Measurements from ENCODE around the gene TES. TPM values are rescaled to one million over a fixed set of nuclear protein-coding genes. Genes with fewer than 3 reads are reported as not detected.

TES gene
- total and polyA plus RNA-seq, 2 experiments from 2014 or later: 37.3 to 38.3 TPM

DNA sequence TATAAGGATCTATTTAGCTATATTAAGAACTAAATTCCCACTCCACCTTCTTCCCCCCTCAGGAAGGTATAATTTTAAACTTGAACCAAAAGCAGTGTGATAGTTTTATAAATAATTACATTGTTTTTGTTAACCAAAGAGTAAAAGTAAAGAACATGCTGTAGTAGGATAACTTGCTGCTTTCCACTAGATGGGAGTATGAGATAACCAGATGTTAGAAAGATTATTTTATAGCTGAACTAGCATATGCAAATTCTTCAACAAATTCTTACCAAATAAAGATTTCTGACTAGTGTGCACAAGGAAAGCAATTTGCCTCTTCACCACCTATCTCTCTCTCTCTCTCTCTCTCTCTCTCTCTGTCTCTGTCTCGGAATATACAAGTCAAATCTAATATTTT, 31.8 kb downstream of the TES start (continued):
- TF ChIP-seq, protein P1, sequence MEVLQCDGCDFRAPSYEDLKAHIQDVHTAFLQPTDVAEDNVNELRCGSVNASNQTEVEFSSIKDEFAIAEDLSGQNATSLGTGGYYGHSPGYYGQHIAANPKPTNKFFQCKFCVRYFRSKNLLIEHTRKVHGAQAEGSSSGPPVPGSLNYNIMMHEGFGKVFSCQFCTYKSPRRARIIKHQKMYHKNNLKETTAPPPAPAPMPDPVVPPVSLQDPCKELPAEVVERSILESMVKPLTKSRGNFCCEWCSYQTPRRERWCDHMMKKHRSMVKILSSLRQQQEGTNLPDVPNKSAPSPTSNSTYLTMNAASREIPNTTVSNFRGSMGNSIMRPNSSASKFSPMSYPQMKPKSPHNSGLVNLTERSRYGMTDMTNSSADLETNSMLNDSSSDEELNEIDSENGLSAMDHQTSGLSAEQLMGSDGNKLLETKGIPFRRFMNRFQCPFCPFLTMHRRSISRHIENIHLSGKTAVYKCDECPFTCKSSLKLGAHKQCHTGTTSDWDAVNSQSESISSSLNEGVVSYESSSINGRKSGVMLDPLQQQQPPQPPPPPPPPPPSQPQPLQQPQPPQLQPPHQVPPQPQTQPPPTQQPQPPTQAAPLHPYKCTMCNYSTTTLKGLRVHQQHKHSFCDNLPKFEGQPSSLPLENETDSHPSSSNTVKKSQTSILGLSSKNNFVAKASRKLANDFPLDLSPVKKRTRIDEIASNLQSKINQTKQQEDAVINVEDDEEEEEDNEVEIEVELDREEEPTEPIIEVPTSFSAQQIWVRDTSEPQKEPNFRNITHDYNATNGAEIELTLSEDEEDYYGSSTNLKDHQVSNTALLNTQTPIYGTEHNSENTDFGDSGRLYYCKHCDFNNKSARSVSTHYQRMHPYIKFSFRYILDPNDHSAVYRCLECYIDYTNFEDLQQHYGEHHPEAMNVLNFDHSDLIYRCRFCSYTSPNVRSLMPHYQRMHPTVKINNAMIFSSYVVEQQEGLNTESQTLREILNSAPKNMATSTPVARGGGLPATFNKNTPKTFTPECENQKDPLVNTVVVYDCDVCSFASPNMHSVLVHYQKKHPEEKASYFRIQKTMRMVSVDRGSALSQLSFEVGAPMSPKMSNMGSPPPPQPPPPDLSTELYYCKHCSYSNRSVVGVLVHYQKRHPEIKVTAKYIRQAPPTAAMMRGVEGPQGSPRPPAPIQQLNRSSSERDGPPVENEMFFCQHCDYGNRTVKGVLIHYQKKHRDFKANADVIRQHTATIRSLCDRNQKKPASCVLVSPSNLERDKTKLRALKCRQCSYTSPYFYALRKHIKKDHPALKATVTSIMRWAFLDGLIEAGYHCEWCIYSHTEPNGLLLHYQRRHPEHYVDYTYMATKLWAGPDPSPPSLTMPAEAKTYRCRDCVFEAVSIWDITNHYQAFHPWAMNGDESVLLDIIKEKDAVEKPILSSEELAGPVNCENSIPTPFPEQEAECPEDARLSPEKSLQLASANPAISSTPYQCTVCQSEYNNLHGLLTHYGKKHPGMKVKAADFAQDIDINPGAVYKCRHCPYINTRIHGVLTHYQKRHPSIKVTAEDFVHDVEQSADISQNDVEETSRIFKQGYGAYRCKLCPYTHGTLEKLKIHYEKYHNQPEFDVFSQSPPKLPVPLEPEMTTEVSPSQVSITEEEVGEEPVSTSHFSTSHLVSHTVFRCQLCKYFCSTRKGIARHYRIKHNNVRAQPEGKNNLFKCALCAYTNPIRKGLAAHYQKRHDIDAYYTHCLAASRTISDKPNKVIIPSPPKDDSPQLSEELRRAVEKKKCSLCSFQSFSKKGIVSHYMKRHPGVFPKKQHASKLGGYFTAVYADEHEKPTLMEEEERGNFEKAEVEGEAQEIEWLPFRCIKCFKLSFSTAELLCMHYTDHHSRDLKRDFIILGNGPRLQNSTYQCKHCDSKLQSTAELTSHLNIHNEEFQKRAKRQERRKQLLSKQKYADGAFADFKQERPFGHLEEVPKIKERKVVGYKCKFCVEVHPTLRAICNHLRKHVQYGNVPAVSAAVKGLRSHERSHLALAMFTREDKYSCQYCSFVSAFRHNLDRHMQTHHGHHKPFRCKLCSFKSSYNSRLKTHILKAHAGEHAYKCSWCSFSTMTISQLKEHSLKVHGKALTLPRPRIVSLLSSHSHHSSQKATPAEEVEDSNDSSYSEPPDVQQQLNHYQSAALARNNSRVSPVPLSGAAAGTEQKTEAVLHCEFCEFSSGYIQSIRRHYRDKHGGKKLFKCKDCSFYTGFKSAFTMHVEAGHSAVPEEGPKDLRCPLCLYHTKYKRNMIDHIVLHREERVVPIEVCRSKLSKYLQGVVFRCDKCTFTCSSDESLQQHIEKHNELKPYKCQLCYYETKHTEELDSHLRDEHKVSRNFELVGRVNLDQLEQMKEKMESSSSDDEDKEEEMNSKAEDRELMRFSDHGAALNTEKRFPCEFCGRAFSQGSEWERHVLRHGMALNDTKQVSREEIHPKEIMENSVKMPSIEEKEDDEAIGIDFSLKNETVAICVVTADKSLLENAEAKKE (CRISPR knock-in tag; IDR thresholded peaks at IDR 0.05): no peak
- TF ChIP-seq POLR2AphosphoS5 (IDR thresholded peaks at IDR 0.05; ENCODE audit: low read depth): no peak
- no peak for TF ChIP-seq NANOG (IDR thresholded peaks at IDR 0.05; ENCODE audit: borderline replicate concordance)
- TF ChIP-seq, protein P2, sequence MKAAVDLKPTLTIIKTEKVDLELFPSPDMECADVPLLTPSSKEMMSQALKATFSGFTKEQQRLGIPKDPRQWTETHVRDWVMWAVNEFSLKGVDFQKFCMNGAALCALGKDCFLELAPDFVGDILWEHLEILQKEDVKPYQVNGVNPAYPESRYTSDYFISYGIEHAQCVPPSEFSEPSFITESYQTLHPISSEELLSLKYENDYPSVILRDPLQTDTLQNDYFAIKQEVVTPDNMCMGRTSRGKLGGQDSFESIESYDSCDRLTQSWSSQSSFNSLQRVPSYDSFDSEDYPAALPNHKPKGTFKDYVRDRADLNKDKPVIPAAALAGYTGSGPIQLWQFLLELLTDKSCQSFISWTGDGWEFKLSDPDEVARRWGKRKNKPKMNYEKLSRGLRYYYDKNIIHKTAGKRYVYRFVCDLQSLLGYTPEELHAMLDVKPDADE (IDR thresholded peaks at IDR 0.05): no peak
- no peak for TF ChIP-seq EZH2phosphoT487 (IDR thresholded peaks at IDR 0.05; ENCODE audit: unreplicated experiment)
- no peak for TF ChIP-seq STAT1 (IDR thresholded peaks at IDR 0.05; ENCODE audit: unreplicated experiment)
- TF ChIP-seq, protein P3, sequence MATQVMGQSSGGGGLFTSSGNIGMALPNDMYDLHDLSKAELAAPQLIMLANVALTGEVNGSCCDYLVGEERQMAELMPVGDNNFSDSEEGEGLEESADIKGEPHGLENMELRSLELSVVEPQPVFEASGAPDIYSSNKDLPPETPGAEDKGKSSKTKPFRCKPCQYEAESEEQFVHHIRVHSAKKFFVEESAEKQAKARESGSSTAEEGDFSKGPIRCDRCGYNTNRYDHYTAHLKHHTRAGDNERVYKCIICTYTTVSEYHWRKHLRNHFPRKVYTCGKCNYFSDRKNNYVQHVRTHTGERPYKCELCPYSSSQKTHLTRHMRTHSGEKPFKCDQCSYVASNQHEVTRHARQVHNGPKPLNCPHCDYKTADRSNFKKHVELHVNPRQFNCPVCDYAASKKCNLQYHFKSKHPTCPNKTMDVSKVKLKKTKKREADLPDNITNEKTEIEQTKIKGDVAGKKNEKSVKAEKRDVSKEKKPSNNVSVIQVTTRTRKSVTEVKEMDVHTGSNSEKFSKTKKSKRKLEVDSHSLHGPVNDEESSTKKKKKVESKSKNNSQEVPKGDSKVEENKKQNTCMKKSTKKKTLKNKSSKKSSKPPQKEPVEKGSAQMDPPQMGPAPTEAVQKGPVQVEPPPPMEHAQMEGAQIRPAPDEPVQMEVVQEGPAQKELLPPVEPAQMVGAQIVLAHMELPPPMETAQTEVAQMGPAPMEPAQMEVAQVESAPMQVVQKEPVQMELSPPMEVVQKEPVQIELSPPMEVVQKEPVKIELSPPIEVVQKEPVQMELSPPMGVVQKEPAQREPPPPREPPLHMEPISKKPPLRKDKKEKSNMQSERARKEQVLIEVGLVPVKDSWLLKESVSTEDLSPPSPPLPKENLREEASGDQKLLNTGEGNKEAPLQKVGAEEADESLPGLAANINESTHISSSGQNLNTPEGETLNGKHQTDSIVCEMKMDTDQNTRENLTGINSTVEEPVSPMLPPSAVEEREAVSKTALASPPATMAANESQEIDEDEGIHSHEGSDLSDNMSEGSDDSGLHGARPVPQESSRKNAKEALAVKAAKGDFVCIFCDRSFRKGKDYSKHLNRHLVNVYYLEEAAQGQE (IDR thresholded peaks at IDR 0.05; ENCODE audit: unreplicated experiment): no peak
